ENCODE results near the gene INSR. TPM values are rescaled to one million over a fixed set of nuclear protein-coding genes. Genes with fewer than 3 reads are reported as not detected.

INSR gene
- total RNA-seq, 1 donor from 2014 or later, result 37.3 TPM

GRCh38 chr19:7217861-7218260 lies 76.4 kb downstream of the INSR start:
- H3K27me3 ChIP-seq (ENCODE audit: low read depth), result no peaks in the 10 kb centered on the region
- DNase-seq, result no peak

DNA sequence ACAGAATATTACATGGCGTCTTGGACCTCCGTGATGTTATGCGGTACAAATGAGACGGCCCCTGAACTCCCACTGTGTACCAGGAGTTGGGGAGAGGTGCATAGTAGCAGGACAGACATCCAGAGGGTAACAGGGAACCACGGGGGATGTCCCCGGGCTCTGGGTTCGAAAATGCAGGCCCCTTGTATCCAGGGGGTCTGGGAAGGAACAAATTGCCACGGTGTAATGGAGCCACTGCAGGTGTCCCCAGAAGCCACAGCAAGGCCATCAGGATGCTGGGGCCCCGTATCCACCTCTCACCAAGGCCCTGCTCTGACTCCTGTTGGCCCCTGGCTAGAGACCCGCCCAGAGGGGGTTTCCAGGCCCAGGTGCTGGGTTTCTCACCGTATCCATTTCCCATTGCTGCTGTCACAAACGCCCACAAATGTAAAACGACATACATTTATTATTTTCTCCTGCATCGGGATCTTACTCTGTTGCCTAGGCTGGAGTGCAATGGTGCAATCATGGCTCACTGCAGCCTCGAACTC lies 77.8 kb downstream of the INSR start:
- no peak for ATAC-seq
- Histone ChIP-seq H3K4me3 (no peak overlapping the region), H3K27me3 (ENCODE audit: low read depth) (no peaks in the 10 kb centered on the region), H3K27ac (no peak overlapping the region), H3K36me3 (no peaks in the 10 kb centered on the region), H3K4me1 (peaks cover 13% of the 10 kb centered on the region), H3K9me3 (no peaks in the 10 kb centered on the region)
- intact Hi-C loops (cut with DNase I), result no loop called here
- TF ChIP-seq, protein P1, sequence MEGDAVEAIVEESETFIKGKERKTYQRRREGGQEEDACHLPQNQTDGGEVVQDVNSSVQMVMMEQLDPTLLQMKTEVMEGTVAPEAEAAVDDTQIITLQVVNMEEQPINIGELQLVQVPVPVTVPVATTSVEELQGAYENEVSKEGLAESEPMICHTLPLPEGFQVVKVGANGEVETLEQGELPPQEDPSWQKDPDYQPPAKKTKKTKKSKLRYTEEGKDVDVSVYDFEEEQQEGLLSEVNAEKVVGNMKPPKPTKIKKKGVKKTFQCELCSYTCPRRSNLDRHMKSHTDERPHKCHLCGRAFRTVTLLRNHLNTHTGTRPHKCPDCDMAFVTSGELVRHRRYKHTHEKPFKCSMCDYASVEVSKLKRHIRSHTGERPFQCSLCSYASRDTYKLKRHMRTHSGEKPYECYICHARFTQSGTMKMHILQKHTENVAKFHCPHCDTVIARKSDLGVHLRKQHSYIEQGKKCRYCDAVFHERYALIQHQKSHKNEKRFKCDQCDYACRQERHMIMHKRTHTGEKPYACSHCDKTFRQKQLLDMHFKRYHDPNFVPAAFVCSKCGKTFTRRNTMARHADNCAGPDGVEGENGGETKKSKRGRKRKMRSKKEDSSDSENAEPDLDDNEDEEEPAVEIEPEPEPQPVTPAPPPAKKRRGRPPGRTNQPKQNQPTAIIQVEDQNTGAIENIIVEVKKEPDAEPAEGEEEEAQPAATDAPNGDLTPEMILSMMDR (IDR thresholded peaks at IDR 0.05), result no peak
- DNase-seq, result no peak

More at GRCh38 chr19:7217861-7218260, 76.4 kb downstream of the INSR start:
- intact Hi-C loops (cut with DNase I), result no loop called here
- TF ChIP-seq, protein P1 (IDR thresholded peaks at IDR 0.05), result no peak
- Histone ChIP-seq H3K4me3 (no peak overlapping the region), H3K27ac (no peak overlapping the region), H3K4me1 (peaks cover 7% of the 10 kb centered on the region), H3K36me3 (no peaks in the 10 kb centered on the region), H3K9me3 (no peaks in the 10 kb centered on the region)
- ATAC-seq, result no peak

DNA sequence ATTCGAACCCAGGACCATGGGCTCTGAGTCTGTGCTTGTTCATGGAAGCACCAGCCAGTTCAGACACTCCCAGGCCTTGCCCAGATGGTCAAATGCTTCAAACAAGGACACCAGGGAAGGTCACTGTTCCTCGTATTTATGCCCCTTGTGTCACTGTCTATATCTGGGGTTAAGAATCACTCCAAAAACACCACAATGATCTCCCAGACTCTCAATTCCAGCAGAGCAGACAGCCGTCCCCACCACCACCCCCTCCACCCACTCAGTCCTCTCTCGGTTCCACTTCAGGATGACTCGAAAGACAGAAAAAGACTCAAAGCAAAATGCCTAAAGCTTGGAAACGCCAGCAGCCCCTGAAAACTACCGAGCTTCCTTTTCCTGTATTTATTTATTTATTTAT lies 79.0 kb downstream of the INSR start:
- DNase-seq (no peak), ATAC-seq (no peak)
- no peak overlapping the region for H3K27ac ChIP-seq
- intact Hi-C loops (cut with DNase I), result no loop called here
- TF ChIP-seq, protein P1 (IDR thresholded peaks at IDR 0.05), result no peak
- H3K4me1 ChIP-seq, result peaks cover 18% of the 10 kb centered on the region
- no peaks in the 10 kb centered on the region for H3K36me3 ChIP-seq
- no peaks in the 10 kb centered on the region for H3K9me3 ChIP-seq
- H3K27me3 ChIP-seq (ENCODE audit: low read depth), result no peaks in the 10 kb centered on the region
- no peak overlapping the region for H3K4me3 ChIP-seq

GRCh38 chr19:7214324-7215089 lies 79.7 kb downstream of the INSR start:
- Histone ChIP-seq H3K4me3 (no peak overlapping the region), H3K9me3 (no peaks in the 10 kb centered on the region), H3K27me3 (ENCODE audit: low read depth) (no peaks in the 10 kb centered on the region), H3K36me3 (no peaks in the 10 kb centered on the region), H3K4me1 (peaks cover 18% of the 10 kb centered on the region), H3K27ac (no peak overlapping the region)
- ATAC-seq (no peak), DNase-seq (no peak)
- TF ChIP-seq, protein P1 (IDR thresholded peaks at IDR 0.05), result no peak
- intact Hi-C loops (cut with DNase I), result no loop called here

DNA sequence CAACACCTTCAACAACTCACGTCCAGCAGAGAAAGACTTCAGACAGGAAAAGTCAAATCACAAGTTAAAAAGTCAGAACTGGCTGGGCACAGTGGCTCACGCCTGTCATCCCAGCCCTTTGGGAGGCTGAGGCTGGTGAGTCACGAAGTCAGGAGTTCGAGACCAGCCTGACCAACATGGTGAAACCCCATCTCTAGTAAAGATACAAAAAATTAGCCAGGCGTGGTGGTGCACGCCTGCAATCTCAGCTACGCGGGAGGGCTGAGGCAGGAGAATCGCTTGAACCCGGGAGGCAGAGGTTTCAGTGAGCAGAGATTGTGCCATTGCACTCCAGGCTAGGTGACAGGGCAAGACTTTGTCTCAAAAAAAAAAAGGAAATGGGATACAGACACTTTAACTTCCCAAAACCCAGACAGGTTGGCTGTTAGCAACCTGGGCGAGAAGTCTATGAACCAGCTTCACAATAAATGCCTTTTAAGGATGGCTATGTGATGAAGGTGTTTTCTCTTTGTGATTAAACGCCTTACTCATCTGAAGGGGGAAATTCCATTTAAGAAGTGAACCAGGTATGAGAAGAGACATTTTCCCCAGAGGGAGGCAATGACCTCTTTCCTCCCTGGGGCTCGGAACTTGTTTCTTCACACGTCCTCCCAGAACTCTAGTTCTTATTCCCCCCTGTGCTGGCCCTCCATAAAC lies 80.4 kb downstream of the INSR start:
- TF ChIP-seq, protein P1 (IDR thresholded peaks at IDR 0.05), result no peak
- Histone ChIP-seq H3K36me3 (no peaks in the 10 kb centered on the region), H3K27ac (no peak overlapping the region), H3K9me3 (no peaks in the 10 kb centered on the region), H3K4me1 (peaks cover 18% of the 10 kb centered on the region), H3K4me3 (no peak overlapping the region), H3K27me3 (ENCODE audit: low read depth) (no peaks in the 10 kb centered on the region)
- no peak for ATAC-seq
- no peak for DNase-seq
- intact Hi-C loops (cut with DNase I), result no loop called here
